CD4-positive, alpha-beta T cell treated with Interleukin-17A for 4 hours (primary cell): ENCODE results near the gene TRAM2.

Experiments
- DNase-seq: peaks from one replicate; pipeline ENCODE4 v3.0.0-alpha.2; 2020; ENCODE audit warnings: mixed read lengths

TRAM2 gene

GRCh38 chr6:52505726-52506409 lies 71.0 kb downstream of the TRAM2 start:
- no peak for DNase-seq

GRCh38 chr6:52504782-52505136 lies 72.1 kb downstream of the TRAM2 start:
- no peak for DNase-seq

GRCh38 chr6:52503851-52504781 lies 72.7 kb downstream of the TRAM2 start:
- no peak for DNase-seq

GRCh38 chr6:52503323-52503747 lies 73.5 kb downstream of the TRAM2 start:
- DNase-seq: no peak

GRCh38 chr6:52502306-52503029 lies 74.4 kb downstream of the TRAM2 start:
- DNase-seq: no peak

- DNase-seq: no peak
These were observed 76.4 kb downstream of the TRAM2 start for GRCh38 chr6:52500238-52501129.

- DNase-seq: no peak
These were observed 77.1 kb downstream of the TRAM2 start for GRCh38 chr6:52499681-52500236.

- DNase-seq: no peak
These were observed 77.8 kb downstream of the TRAM2 start for GRCh38 chr6:52499026-52499425.

GRCh38 chr6:52498538-52499017 lies 78.3 kb downstream of the TRAM2 start:
- no peak for DNase-seq

- DNase-seq: no peak
These were observed 79.0 kb downstream of the TRAM2 start for GRCh38 chr6:52497652-52498408.

GRCh38 chr6:52496631-52497030 lies 80.2 kb downstream of the TRAM2 start:
- no peak for DNase-seq

GRCh38 chr6:52495922-52496321 lies 80.9 kb downstream of the TRAM2 start:
- no peak for DNase-seq

- DNase-seq: no peak
These were observed 82.4 kb downstream of the TRAM2 start for GRCh38 chr6:52494298-52495072.

GRCh38 chr6:52493669-52494068 lies 83.2 kb downstream of the TRAM2 start:
- DNase-seq: no peak

GRCh38 chr6:52491203-52492069 lies 85.4 kb downstream of the TRAM2 start:
- DNase-seq: no peak

- DNase-seq: no peak
These were observed 87.0 kb downstream of the TRAM2 start for GRCh38 chr6:52489881-52490280.

GRCh38 chr6:52483671-52484003 lies 93.2 kb downstream of the TRAM2 start:
- no peak for DNase-seq

GRCh38 chr6:52482903-52483670 lies 93.8 kb downstream of the TRAM2 start:
- DNase-seq: no peak

GRCh38 chr6:52475307-52475706 lies 101.6 kb downstream of the TRAM2 start:
- no peak for DNase-seq
